Colonic mucosa (tissue), 4 donors: Measurements from ENCODE around the gene MYO16. TPM values are rescaled to one million over a fixed set of nuclear protein-coding genes. Genes with fewer than 3 reads are reported as not detected.

Experiments
- DNase-seq: peaks from one replicate; pipeline ENCODE4 v3.0.0-alpha.2; 2020
- H3K27ac ChIP-seq: fragments of 200-600 bp; one replicate; pipeline ENCODE4 v1.8.0; 2021
- H3K27me3 ChIP-seq: fragments of 200-600 bp; one replicate; pipeline ENCODE4 v1.8.0; 2021
- H3K36me3 ChIP-seq: fragments of 200-600 bp; one replicate; pipeline ENCODE4 v1.8.0; 2021
- H3K4me1 ChIP-seq: fragments of 200-600 bp; one replicate; pipeline ENCODE4 v1.8.0; 2021; ENCODE audit warnings: mild to moderate bottlenecking
- H3K4me3 ChIP-seq: fragments of 200-600 bp; one replicate; pipeline ENCODE4 v1.8.0; 2021
- H3K9ac ChIP-seq, 2 donors: one replicate each; pipeline ENCODE4 v1.7.0; 2013; ENCODE audit warnings: control low read depth in 2 of 2, low read depth in 2 of 2, low read length in 2 of 2
- H3K9me3 ChIP-seq: fragments of 200-600 bp; one replicate; pipeline ENCODE4 v1.8.0; 2021
- CTCF ChIP-seq: fragments of 200-600 bp; IDR thresholded peaks from one replicate; pipeline ENCODE4 v1.8.0; 2022; ENCODE audit warnings: antibody characterized with exemption, mild to moderate bottlenecking
- intact Hi-C: fragments of 100-400 bp; cut with DNase I; formaldehyde crosslinking; loops from one replicate; pipeline ENCODE4 v1.14.1; 2022
- total RNA-seq, 2 donors: library from RNA; stranded (reverse); fragmentation: NEBNext Ultra II Directional in 1 of 2; extraction: Animal tissue kit (Norgen Biotek cat#: 25700) in 1 of 2; gene quantifications; one replicate each; pipeline ENCODE4 v1.2.1, GENCODE V29; 2021
- donor health status: healthy.
- donor health status: DM: no; HTN: no; CAD: no.
- donor health status: DM: no; HTN: no; CAD: no.

The MYO16 gene
- total RNA-seq, 2 donors from 2014 or later = 0.05 TPM; not detected in 1

GRCh38 chr13:108682714-108683113 lies 53.3 kb downstream of the MYO16 start:
- TF ChIP-seq CTCF = no peak
- no peak for DNase-seq
- Histone ChIP-seq H3K4me1 (no peaks in the 10 kb centered on the region), H3K4me3 (no peak overlapping the region), H3K27me3 (no peaks in the 10 kb centered on the region), H3K27ac (no peak overlapping the region), H3K36me3 (no peaks in the 10 kb centered on the region), H3K9ac (no peak overlapping the region), H3K9me3 (no peaks in the 10 kb centered on the region)
- intact Hi-C loops = no loop called here

- H3K36me3 ChIP-seq = no peaks in the 10 kb centered on the region
- no peaks in the 10 kb centered on the region for H3K27me3 ChIP-seq
- H3K4me1 ChIP-seq = no peaks in the 10 kb centered on the region
- DNase-seq = no peak
- H3K27ac ChIP-seq = no peak overlapping the region
- H3K9ac ChIP-seq = no peak overlapping the region
- intact Hi-C loops = no loop called here
- TF ChIP-seq CTCF = no peak
- no peak overlapping the region for H3K4me3 ChIP-seq
- no peaks in the 10 kb centered on the region for H3K9me3 ChIP-seq
Observed at GRCh38 chr13:108686027-108686426, 56.6 kb downstream of the MYO16 start.

GRCh38 chr13:108690726-108691125 lies 61.3 kb downstream of the MYO16 start:
- intact Hi-C loops = no loop called here
- Histone ChIP-seq H3K4me1 (no peaks in the 10 kb centered on the region), H3K36me3 (no peaks in the 10 kb centered on the region), H3K27me3 (no peaks in the 10 kb centered on the region), H3K9ac (no peak overlapping the region), H3K4me3 (no peak overlapping the region), H3K9me3 (no peaks in the 10 kb centered on the region), H3K27ac (no peak overlapping the region)
- TF ChIP-seq CTCF = no peak
- DNase-seq = no peak

GRCh38 chr13:108700422-108701170 lies 71.2 kb downstream of the MYO16 start:
- Histone ChIP-seq H3K4me3 (no peak overlapping the region), H3K36me3 (no peaks in the 10 kb centered on the region), H3K4me1 (no peaks in the 10 kb centered on the region), H3K9me3 (no peaks in the 10 kb centered on the region), H3K9ac (no peak overlapping the region), H3K27ac (no peak overlapping the region), H3K27me3 (no peaks in the 10 kb centered on the region)
- intact Hi-C loops = no loop called here
- no peak for TF ChIP-seq CTCF
- no peak for DNase-seq

GRCh38 chr13:108702171-108702570 lies 72.8 kb downstream of the MYO16 start:
- no peak for TF ChIP-seq CTCF
- DNase-seq = no peak
- H3K36me3 ChIP-seq = no peaks in the 10 kb centered on the region

More at GRCh38 chr13:108702171-108702570, 72.8 kb downstream of the MYO16 start:
- intact Hi-C loops = no loop called here
- H3K9me3 ChIP-seq = no peaks in the 10 kb centered on the region
- H3K4me3 ChIP-seq = no peak overlapping the region
- no peaks in the 10 kb centered on the region for H3K4me1 ChIP-seq
- no peak overlapping the region for H3K9ac ChIP-seq
- no peaks in the 10 kb centered on the region for H3K27me3 ChIP-seq
- H3K27ac ChIP-seq = no peak overlapping the region
